Suprapubic skin (tissue), 4 donors: Measurements from ENCODE around the gene JADE3. TPM values are rescaled to one million over a fixed set of nuclear protein-coding genes. Genes with fewer than 3 reads are reported as not detected.

Experiments
- DNase-seq, 2 donors: peaks; one replicate each; pipeline ENCODE4 v3.0.0-alpha.2; 2019; ENCODE audit warnings: low spot score in 2 of 2
- H3K27ac ChIP-seq: fragments of 200-600 bp; sonication (generic); one replicate; pipeline ENCODE4 v1.5.1; 2019
- H3K27me3 ChIP-seq: fragments of 200-600 bp; sonication (generic); one replicate; pipeline ENCODE4 v1.5.1; 2019
- H3K36me3 ChIP-seq: fragments of 200-600 bp; sonication (generic); one replicate; pipeline ENCODE4 v1.5.1; 2019
- H3K4me1 ChIP-seq: fragments of 200-600 bp; sonication (generic); one replicate; pipeline ENCODE4 v1.5.1; 2019
- H3K4me3 ChIP-seq: fragments of 200-600 bp; sonication (generic); one replicate; pipeline ENCODE4 v1.5.1; 2019; ENCODE audit warnings: mild to moderate bottlenecking
- H3K9me3 ChIP-seq: fragments of 200-600 bp; sonication (generic); one replicate; pipeline ENCODE4 v1.5.1; 2019
- EP300 ChIP-seq: sonication (generic); formaldehyde crosslinking; IDR thresholded peaks from one replicate; pipeline ENCODE4 v1.6.1; 2017; ENCODE audit warnings: antibody characterized with exemption
- POLR2A ChIP-seq, 2 donors: fragments of 450-650 bp; IDR thresholded peaks; one replicate each; pipeline ENCODE4 v1.6.1; 2017; ENCODE audit warnings: antibody characterized with exemption in 2 of 2, mild to moderate bottlenecking in 2 of 2, moderate library complexity in 2 of 2
- POLR2AphosphoS5 ChIP-seq, 3 donors: sonication (generic); formaldehyde crosslinking; IDR thresholded peaks; one replicate each; pipeline ENCODE4 v1.6.1; 2017; ENCODE audit warnings: antibody characterized with exemption in 3 of 3
- WGBS: methylation state at CpG from one replicate; pipeline ENCODE4 v1.1.5; 2018; 5-methylcytosine and 5-hydroxymethylcytosine counted together
- total RNA-seq, 4 donors: library from RNA; depleted of rRNA; stranded (reverse); fragments of >200 nt; gene quantifications; one replicate each; pipeline ENCODE4 v1.1.0, GENCODE V29; 2016
- TF ChIP-seq, protein P1 (sequence below), 2 donors: fragments of 200-600 bp in 1 of 2; fragments of 450-650 bp in 1 of 2; sonication (generic) in 1 of 2; IDR thresholded peaks; one replicate each; pipeline ENCODE4 v1.5.1; 2016 to 2019; ENCODE audit warnings: antibody characterized with exemption in 2 of 2, mild to moderate bottlenecking in 1 of 2, moderate library complexity in 1 of 2

Gene JADE3
- total RNA-seq, 4 donors from 2014 or later: 3.6 to 6.2 (median 5.1) TPM

GRCh38 chrX:47091149-47091775 lies 179.0 kb downstream of the JADE3 start:
- Histone ChIP-seq H3K27ac (no peak overlapping the region), H3K9me3 (no peaks in the 10 kb centered on the region), H3K4me1 (no peaks in the 10 kb centered on the region), H3K27me3 (no peaks in the 10 kb centered on the region), H3K4me3 (no peak overlapping the region), H3K36me3 (no peaks in the 10 kb centered on the region)
- no peak for DNase-seq
- WGBS: 44% methylated on average over 4 of the region's 4 CpGs
- no peak for TF ChIP-seq POLR2AphosphoS5 (IDR thresholded peaks at IDR 0.05)
- TF ChIP-seq, protein P1, sequence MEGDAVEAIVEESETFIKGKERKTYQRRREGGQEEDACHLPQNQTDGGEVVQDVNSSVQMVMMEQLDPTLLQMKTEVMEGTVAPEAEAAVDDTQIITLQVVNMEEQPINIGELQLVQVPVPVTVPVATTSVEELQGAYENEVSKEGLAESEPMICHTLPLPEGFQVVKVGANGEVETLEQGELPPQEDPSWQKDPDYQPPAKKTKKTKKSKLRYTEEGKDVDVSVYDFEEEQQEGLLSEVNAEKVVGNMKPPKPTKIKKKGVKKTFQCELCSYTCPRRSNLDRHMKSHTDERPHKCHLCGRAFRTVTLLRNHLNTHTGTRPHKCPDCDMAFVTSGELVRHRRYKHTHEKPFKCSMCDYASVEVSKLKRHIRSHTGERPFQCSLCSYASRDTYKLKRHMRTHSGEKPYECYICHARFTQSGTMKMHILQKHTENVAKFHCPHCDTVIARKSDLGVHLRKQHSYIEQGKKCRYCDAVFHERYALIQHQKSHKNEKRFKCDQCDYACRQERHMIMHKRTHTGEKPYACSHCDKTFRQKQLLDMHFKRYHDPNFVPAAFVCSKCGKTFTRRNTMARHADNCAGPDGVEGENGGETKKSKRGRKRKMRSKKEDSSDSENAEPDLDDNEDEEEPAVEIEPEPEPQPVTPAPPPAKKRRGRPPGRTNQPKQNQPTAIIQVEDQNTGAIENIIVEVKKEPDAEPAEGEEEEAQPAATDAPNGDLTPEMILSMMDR (IDR thresholded peaks at IDR 0.05): no peak
- no peak for TF ChIP-seq EP300

DNA sequence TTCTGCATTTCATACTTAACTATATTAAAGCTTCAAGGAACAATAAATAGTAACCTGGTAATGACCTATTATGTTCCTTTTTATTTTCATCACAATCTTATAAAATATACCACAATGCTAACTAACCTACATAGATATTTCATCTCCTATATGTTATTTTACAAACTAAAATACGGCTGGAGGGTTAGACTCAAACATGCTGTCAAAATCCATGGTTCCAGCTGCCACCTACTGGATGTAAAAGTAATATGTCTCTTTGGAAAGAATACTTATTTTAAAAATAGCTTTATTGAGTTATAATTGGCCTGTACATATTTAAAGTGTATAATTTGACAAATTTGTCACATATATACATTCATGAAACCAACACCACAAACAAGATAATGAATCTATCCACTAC lies 181.0 kb downstream of the JADE3 start:
- Histone ChIP-seq H3K9me3 (no peaks in the 10 kb centered on the region), H3K4me3 (no peak overlapping the region), H3K4me1 (no peaks in the 10 kb centered on the region), H3K27ac (no peak overlapping the region), H3K36me3 (no peaks in the 10 kb centered on the region), H3K27me3 (no peaks in the 10 kb centered on the region)
- DNase-seq: no peak
- WGBS: 11% methylated on average over 1 of the region's 1 CpG
- TF ChIP-seq POLR2AphosphoS5 (IDR thresholded peaks at IDR 0.05): no peak
- no peak for TF ChIP-seq POLR2A (IDR thresholded peaks at IDR 0.05)
- no peak for TF ChIP-seq EP300
- TF ChIP-seq, protein P1 (IDR thresholded peaks at IDR 0.05): no peak

- WGBS: 82% methylated on average over 11 of the region's 11 CpGs
- no peak for DNase-seq
- no peaks in the 10 kb centered on the region for H3K9me3 ChIP-seq
- H3K27me3 ChIP-seq: no peaks in the 10 kb centered on the region
- H3K4me3 ChIP-seq: no peak overlapping the region
- H3K27ac ChIP-seq: no peak overlapping the region
- H3K36me3 ChIP-seq: no peaks in the 10 kb centered on the region
- H3K4me1 ChIP-seq: no peaks in the 10 kb centered on the region
- TF ChIP-seq EP300 (no peak), POLR2A (IDR thresholded peaks at IDR 0.05) (no peak), POLR2AphosphoS5 (IDR thresholded peaks at IDR 0.05) (no peak)
- TF ChIP-seq, protein P1 (IDR thresholded peaks at IDR 0.05): no peak
Observed at GRCh38 chrX:47093860-47094259, 181.6 kb downstream of the JADE3 start.

GRCh38 chrX:47097018-47097417 lies 184.8 kb downstream of the JADE3 start:
- 76% methylated on average over 4 of the region's 4 CpGs for WGBS
- Histone ChIP-seq H3K27ac (no peak overlapping the region), H3K4me3 (no peak overlapping the region), H3K36me3 (no peaks in the 10 kb centered on the region), H3K4me1 (no peaks in the 10 kb centered on the region), H3K9me3 (no peaks in the 10 kb centered on the region), H3K27me3 (no peaks in the 10 kb centered on the region)
- no peak for TF ChIP-seq POLR2AphosphoS5 (IDR thresholded peaks at IDR 0.05)
- no peak for TF ChIP-seq POLR2A (IDR thresholded peaks at IDR 0.05)
- DNase-seq: no peak

DNA sequence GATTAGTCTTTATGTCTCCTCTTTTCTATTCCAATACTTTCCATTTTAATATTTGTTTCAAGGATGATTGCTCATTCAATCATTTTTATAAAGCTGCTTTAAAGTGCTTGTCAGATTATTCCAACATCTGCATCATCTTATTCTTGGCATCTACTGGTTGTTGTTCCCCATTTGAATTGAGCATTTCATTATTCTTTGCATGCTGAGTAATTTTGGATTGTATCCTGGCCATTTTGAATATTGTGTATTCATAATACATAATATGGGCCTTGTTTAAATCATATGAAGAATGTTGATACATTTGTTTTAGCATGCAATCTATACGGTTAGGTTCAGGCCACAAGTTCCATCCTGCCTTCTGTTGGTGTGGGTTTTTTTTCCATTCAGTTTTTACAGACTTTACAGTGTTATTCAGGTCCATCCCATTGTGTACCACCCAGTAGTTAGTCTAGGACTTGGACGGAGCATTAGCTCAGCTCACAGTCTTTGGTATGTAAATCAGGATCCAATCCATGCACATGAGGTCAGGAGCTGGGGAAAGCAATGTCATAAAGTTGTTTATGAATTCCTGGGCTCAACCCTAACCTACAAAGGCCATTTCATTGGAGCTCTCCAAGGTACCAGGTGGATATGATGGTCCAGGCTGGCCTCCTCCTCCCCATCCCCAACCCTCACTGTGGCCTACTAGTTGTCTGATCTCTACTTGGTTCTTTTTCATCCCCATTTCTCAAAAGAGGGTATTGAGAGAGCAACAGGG lies 186.3 kb downstream of the JADE3 start:
- Histone ChIP-seq H3K36me3 (no peaks in the 10 kb centered on the region), H3K27ac (no peak overlapping the region), H3K9me3 (no peaks in the 10 kb centered on the region), H3K4me3 (no peak overlapping the region), H3K4me1 (no peaks in the 10 kb centered on the region), H3K27me3 (no peaks in the 10 kb centered on the region)
- 68% methylated on average over 2 of the region's 2 CpGs for WGBS
- TF ChIP-seq, protein P1 (IDR thresholded peaks at IDR 0.05): no peak
- TF ChIP-seq EP300 (no peak), POLR2AphosphoS5 (IDR thresholded peaks at IDR 0.05) (no peak), POLR2A (IDR thresholded peaks at IDR 0.05) (no peak)
- no peak for DNase-seq
